Jurkat, Clone E6-1 (cell line): ENCODE data around the gene MIER2.
"Not testable (repeated sequence)": the region's sequence is repeated elsewhere in the genome, so short reads cannot be mapped to it uniquely, and the experiment has no call there.

Source experiments
- DNase-seq: peaks from one replicate; pipeline ENCODE4 v3.0.0-alpha.2; 2011; ENCODE audit warnings: low read depth, low spot score
- H3K4me3 ChIP-seq: 2 replicates; pipeline ENCODE4 v1.5.1; 2011; ENCODE audit warnings: mild to moderate bottlenecking, low read length, control low read depth, moderate library complexity

MIER2 gene

DNA sequence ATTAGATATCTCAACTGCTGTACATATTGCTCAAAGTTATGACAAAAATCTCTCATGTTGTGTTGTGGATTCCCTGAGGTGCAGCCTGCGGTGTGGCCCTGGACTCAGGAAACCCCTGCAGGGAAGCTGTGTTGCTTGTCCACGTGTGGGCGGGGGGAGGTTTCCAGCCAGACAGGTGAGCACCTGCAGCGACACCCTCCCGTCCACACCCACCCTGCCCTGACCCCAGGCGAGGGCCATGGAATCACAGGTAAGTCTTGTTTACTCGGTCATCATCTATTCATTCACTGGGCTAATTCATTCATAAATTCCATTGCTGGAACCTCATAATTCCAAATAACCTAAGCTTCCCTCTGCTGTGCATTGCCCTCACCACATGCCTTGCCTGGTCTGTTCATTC, 67.5 kb downstream of the MIER2 start:
- no peak for DNase-seq
- H3K4me3 ChIP-seq, result no peak overlapping the region

- H3K4me3 ChIP-seq, result no peak overlapping the region
- DNase-seq, result no peak
These were observed 68.5 kb downstream of the MIER2 start for GRCh38 chr19:275958-276646.

- DNase-seq, result no peak
- no peak overlapping the region for H3K4me3 ChIP-seq
These were observed 69.6 kb downstream of the MIER2 start for GRCh38 chr19:275000-275399.

- no peak overlapping the region for H3K4me3 ChIP-seq
- DNase-seq, result no peak
These were observed 71.2 kb downstream of the MIER2 start for GRCh38 chr19:273393-273792.

DNA sequence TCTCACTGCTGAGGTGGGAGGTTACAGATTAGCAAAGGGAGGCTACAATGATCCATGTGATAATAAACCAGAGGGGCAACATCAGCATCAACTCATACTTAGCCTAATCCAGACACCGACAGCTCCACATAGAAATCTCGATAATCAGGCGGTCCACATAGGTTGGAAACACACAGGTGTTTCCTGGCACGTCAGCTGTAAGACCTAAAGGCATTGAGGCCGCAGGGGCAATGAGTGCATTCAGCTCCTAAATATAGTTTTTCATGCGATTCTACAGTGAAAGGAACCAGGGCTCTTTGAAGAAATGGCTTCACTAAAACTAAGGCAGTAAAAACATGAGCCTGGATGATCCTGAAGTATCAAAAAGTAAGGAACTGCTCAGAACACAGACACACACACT, 72.7 kb downstream of the MIER2 start:
- no peak overlapping the region for H3K4me3 ChIP-seq
- no peak for DNase-seq

- not testable (repeated sequence) for DNase-seq, H3K4me3 ChIP-seq
These were observed 73.8 kb downstream of the MIER2 start for GRCh38 chr19:270766-271318.

- no peak overlapping the region for H3K4me3 ChIP-seq
- DNase-seq, result no peak
These were observed 75.4 kb downstream of the MIER2 start for GRCh38 chr19:269241-269640.

- DNase-seq, result no peak
These were observed 82.5 kb downstream of the MIER2 start for GRCh38 chr19:262125-262524.

DNA sequence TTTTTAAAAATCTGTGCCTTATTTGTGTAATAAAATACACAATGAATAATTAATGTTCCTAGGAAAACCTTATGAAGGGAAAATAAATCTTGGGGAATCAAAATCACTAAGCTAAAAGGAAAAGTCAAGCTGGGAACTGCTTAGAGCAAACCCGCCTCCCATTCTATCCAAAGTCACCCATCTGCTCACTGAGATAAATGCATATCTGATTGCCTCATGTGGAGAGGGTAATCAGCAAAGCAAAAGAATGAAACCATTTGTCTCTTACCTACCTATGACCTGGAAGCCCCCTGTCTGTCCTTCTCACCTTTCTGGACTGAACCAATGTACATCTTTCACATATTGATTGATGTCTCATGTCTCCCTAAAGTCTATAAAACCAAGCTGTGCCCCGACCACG, 87.8 kb downstream of the MIER2 start:
- DNase-seq, H3K4me3 ChIP-seq: not testable (repeated sequence)

More at GRCh38 chr19:262125-262524, 82.5 kb downstream of the MIER2 start:
- no peak overlapping the region for H3K4me3 ChIP-seq
